DND-41 (cell line): Measurements from ENCODE around the gene DRICH1.
A peak's percentile ranks its signal among the peaks of the same experiment; 100 is the strongest.
"Not testable (repeated sequence)": the region's sequence is repeated elsewhere in the genome, so short reads cannot be mapped to it uniquely, and the experiment has no call there.

Experiments used
- ATAC-seq: fragments of 200-7000 bp; cut with Tn5 transposase; 3 replicates; pipeline ENCODE4 v1.9.1; 2021; ENCODE audit warnings: low read depth; ENCODE audit not compliant: insufficient read depth
- DNase-seq: peaks from one replicate; pipeline ENCODE4 v3.0.0-alpha.2; 2020
- H2AFZ ChIP-seq: 2 replicates; pipeline ENCODE4 v1.6.0; 2012; ENCODE audit warnings: low read depth, low read length
- H3K27ac ChIP-seq: 2 replicates; pipeline ENCODE4 v1.5.1; 2012; ENCODE audit warnings: low read length, inconsistent platforms
- H3K27me3 ChIP-seq: fragments of 200-600 bp; sonication (generic); 2 replicates; pipeline ENCODE4 v1.6.0; 2012; ENCODE audit warnings: low read length, mild to moderate bottlenecking, inconsistent platforms; ENCODE audit not compliant: insufficient read depth, poor library complexity
- H3K36me3 ChIP-seq: 2 replicates; pipeline ENCODE4 v1.5.1; 2012; ENCODE audit warnings: low read length, inconsistent platforms; ENCODE audit not compliant: insufficient read depth
- H3K4me1 ChIP-seq: 2 replicates; pipeline ENCODE4 v1.5.1; 2012; ENCODE audit warnings: mild to moderate bottlenecking, low read length; ENCODE audit not compliant: insufficient read depth
- H3K4me2 ChIP-seq: 2 replicates; pipeline ENCODE4 v1.6.0; 2012; ENCODE audit warnings: mild to moderate bottlenecking, moderate library complexity, low read length, inconsistent platforms; ENCODE audit not compliant: insufficient read depth
- H3K4me3 ChIP-seq, 2 experiments: fragments of 200-600 bp in 1 of 2; shearing (Covaris generic) in 1 of 2; 2 replicates each; pipeline ENCODE4 v1.5.1; 2012 to 2016; ENCODE audit warnings: inconsistent platforms in 2 of 2, low read length in 2 of 2, mild to moderate bottlenecking in 2 of 2, low read depth in 1 of 2, moderate library complexity in 1 of 2
- H3K79me2 ChIP-seq: 2 replicates; pipeline ENCODE4 v1.6.0; 2012; ENCODE audit warnings: low read length, inconsistent platforms; ENCODE audit not compliant: insufficient read depth
- H3K9ac ChIP-seq: 2 replicates; pipeline ENCODE4 v1.6.0; 2012; ENCODE audit warnings: low read depth, mild to moderate bottlenecking, inconsistent platforms, low read length, moderate library complexity
- H3K9me3 ChIP-seq: 2 replicates; pipeline ENCODE4 v1.5.1; 2012; ENCODE audit warnings: low read length, moderate library complexity, mild to moderate bottlenecking, inconsistent platforms; ENCODE audit not compliant: insufficient read depth, severe bottlenecking
- H4K20me1 ChIP-seq: 2 replicates; pipeline ENCODE4 v1.6.0; 2012; ENCODE audit warnings: low read length; ENCODE audit not compliant: insufficient read depth
- CTCF ChIP-seq: IDR thresholded peaks from 2 replicates; pipeline ENCODE4 v1.5.1; 2012; ENCODE audit warnings: borderline replicate concordance, low read length, moderate library complexity, mild to moderate bottlenecking; ENCODE audit not compliant: poor library complexity, severe bottlenecking; ENCODE audit errors: extremely low read depth
- EZH2 ChIP-seq: IDR thresholded peaks from 3 replicates; pipeline ENCODE4 v1.6.1; 2012; ENCODE audit warnings: borderline replicate concordance, low read depth, mild to moderate bottlenecking, moderate library complexity, low read length, inconsistent platforms; ENCODE audit not compliant: severe bottlenecking

Gene DRICH1

GRCh38 chr22:23627401-23628055 is 4.6 kb downstream of the DRICH1 start:
- not testable (repeated sequence) for H3K27me3 ChIP-seq, H3K27ac ChIP-seq, H3K9me3 ChIP-seq, H2AFZ ChIP-seq, H3K4me3 ChIP-seq, H3K79me2 ChIP-seq, H3K36me3 ChIP-seq, H3K4me1 ChIP-seq, H4K20me1 ChIP-seq, H3K9ac ChIP-seq, H3K4me2 ChIP-seq
- peak; percentile 61 for TF ChIP-seq CTCF
- peak; percentile 89 for ATAC-seq
- DNase-seq = peak; percentile 49

GRCh38 chr22:23626286-23626975 is 5.7 kb downstream of the DRICH1 start:
- Histone ChIP-seq H3K4me3 (no peak overlapping the region), H4K20me1 (no peaks in the 10 kb centered on the region), H3K79me2 (no peaks in the 10 kb centered on the region), H3K4me1 (no peaks in the 10 kb centered on the region), H3K27me3 (no peaks in the 10 kb centered on the region), H3K36me3 (no peaks in the 10 kb centered on the region), H3K27ac (no peak overlapping the region), H3K4me2 (no peak overlapping the region), H3K9me3 (no peaks in the 10 kb centered on the region), H2AFZ (no peak overlapping the region), H3K9ac (no peak overlapping the region)
- ATAC-seq (no peak), DNase-seq (no peak)
- TF ChIP-seq EZH2 (no peak), CTCF (no peak)

GRCh38 chr22:23622634-23623033 is 9.5 kb downstream of the DRICH1 start:
- no peak for TF ChIP-seq EZH2
- TF ChIP-seq CTCF = no peak
- no peak overlapping the region for H3K27ac ChIP-seq
- no peak for ATAC-seq
- H3K79me2 ChIP-seq = no peaks in the 10 kb centered on the region
- H4K20me1 ChIP-seq = no peaks in the 10 kb centered on the region
- no peak overlapping the region for H2AFZ ChIP-seq
- no peak for DNase-seq
- H3K4me2 ChIP-seq = no peak overlapping the region
- no peaks in the 10 kb centered on the region for H3K27me3 ChIP-seq
- no peak overlapping the region for H3K4me3 ChIP-seq
- no peak overlapping the region for H3K9ac ChIP-seq
- H3K4me1 ChIP-seq = no peaks in the 10 kb centered on the region
- no peaks in the 10 kb centered on the region for H3K9me3 ChIP-seq
- no peaks in the 10 kb centered on the region for H3K36me3 ChIP-seq

GRCh38 chr22:23621916-23622315 is 10.2 kb downstream of the DRICH1 start:
- H3K79me2 ChIP-seq, H3K27me3 ChIP-seq, DNase-seq, H3K4me3 ChIP-seq, H3K27ac ChIP-seq, H3K36me3 ChIP-seq, H2AFZ ChIP-seq, H4K20me1 ChIP-seq, H3K9ac ChIP-seq, ATAC-seq, H3K4me2 ChIP-seq, H3K4me1 ChIP-seq, H3K9me3 ChIP-seq: not testable (repeated sequence)
